Loucy (cell line): Measurements from ENCODE around the gene C3orf18.

Experiments
- H2AFZ ChIP-seq: fragments of 200-600 bp; sonication (generic); 2 replicates; pipeline ENCODE4 v1.6.0; 2016; ENCODE audit warnings: antibody characterized with exemption, mild to moderate bottlenecking, low read length, moderate library complexity
- H3F3A ChIP-seq: fragments of 200-600 bp; 2 replicates; pipeline ENCODE4 v1.6.0; 2016; ENCODE audit warnings: antibody characterized with exemption, low read depth, mild to moderate bottlenecking
- H3K27me3 ChIP-seq: fragments of 200-600 bp; sonication (generic); 2 replicates; pipeline ENCODE4 v1.6.1; 2014; ENCODE audit warnings: low read length, mild to moderate bottlenecking; ENCODE audit not compliant: insufficient read depth, poor library complexity, severe bottlenecking
- H3K36me3 ChIP-seq: fragments of 200-600 bp; sonication (generic); 2 replicates; pipeline ENCODE4 v1.6.1; 2016; ENCODE audit warnings: low read length; ENCODE audit not compliant: insufficient read depth
- H3K4me1 ChIP-seq: fragments of 200-600 bp; sonication (generic); 2 replicates; pipeline ENCODE4 v1.5.1; 2014; ENCODE audit warnings: low read length, mild to moderate bottlenecking; ENCODE audit not compliant: insufficient read depth, poor library complexity, severe bottlenecking
- H3K4me2 ChIP-seq: fragments of 200-600 bp; sonication (generic); 2 replicates; pipeline ENCODE4 v1.6.0; 2014; ENCODE audit warnings: antibody characterized with exemption, low read length, low read depth, mild to moderate bottlenecking; ENCODE audit not compliant: poor library complexity, severe bottlenecking
- H3K4me3 ChIP-seq: fragments of 200-600 bp; sonication (generic); 2 replicates; pipeline ENCODE4 v1.5.1; 2014; ENCODE audit warnings: low read length, mild to moderate bottlenecking, mixed read lengths; ENCODE audit not compliant: poor library complexity, severe bottlenecking
- H3K79me2 ChIP-seq: fragments of 200-600 bp; sonication (generic); 2 replicates; pipeline ENCODE4 v1.6.1; 2014; ENCODE audit warnings: low read length; ENCODE audit not compliant: insufficient read depth
- H3K9ac ChIP-seq: fragments of 200-600 bp; sonication (generic); 2 replicates; pipeline ENCODE4 v1.6.0; 2014; ENCODE audit warnings: mild to moderate bottlenecking, low read depth, low read length, moderate library complexity; ENCODE audit not compliant: poor library complexity, severe bottlenecking
- H3K9me2 ChIP-seq: fragments of 200-600 bp; sonication (generic); replicated peaks from 2 replicates; pipeline ENCODE4 v1.6.1; 2016; ENCODE audit warnings: low read depth, low read length, mixed read lengths
- H3K9me3 ChIP-seq: fragments of 200-600 bp; sonication (generic); 2 replicates; pipeline ENCODE4 v1.6.1; 2014; ENCODE audit warnings: mild to moderate bottlenecking, antibody characterized with exemption, low read length, low read depth; ENCODE audit not compliant: insufficient read depth
- H4K20me1 ChIP-seq: fragments of 200-600 bp; sonication (generic); 2 replicates; pipeline ENCODE4 v1.6.0; 2014; ENCODE audit warnings: antibody characterized with exemption, low read length, mild to moderate bottlenecking; ENCODE audit not compliant: insufficient read depth, poor library complexity, severe bottlenecking
- CTCF ChIP-seq: fragments of 200-600 bp; sonication (generic); conservative IDR thresholded peaks from 2 replicates; pipeline ENCODE4 v1.5.1; 2014; ENCODE audit warnings: mild to moderate bottlenecking, antibody characterized with exemption, low read length
- EZH2phosphoT487 ChIP-seq: fragments of 200-600 bp; IDR thresholded peaks from 2 replicates; pipeline ENCODE4 v1.6.1; 2018; ENCODE audit warnings: antibody characterized with exemption, mild to moderate bottlenecking, moderate library complexity, borderline replicate concordance

Gene C3orf18

GRCh38 chr3:50609763-50610085, 42.2 kb upstream of the C3orf18 start:
- Histone ChIP-seq H3K4me2 (no peak overlapping the region), H3K9ac (no peak overlapping the region), H3K9me3 (no peaks in the 10 kb centered on the region), H2AFZ (no peak overlapping the region), H3K79me2 (no peaks in the 10 kb centered on the region), H4K20me1 (no peaks in the 10 kb centered on the region), H3F3A (no peaks in the 10 kb centered on the region), H3K9me2 (no peaks in the 10 kb centered on the region), H3K4me1 (peaks cover 17% of the 10 kb centered on the region), H3K4me3 (no peak overlapping the region), H3K36me3 (no peaks in the 10 kb centered on the region), H3K27me3 (no peaks in the 10 kb centered on the region)
- TF ChIP-seq CTCF (no peak), EZH2phosphoT487 (no peak)

GRCh38 chr3:50609071-50609762, 41.7 kb upstream of the C3orf18 start:
- Histone ChIP-seq H3K4me1 (peaks cover 17% of the 10 kb centered on the region), H3F3A (no peaks in the 10 kb centered on the region), H3K9me2 (no peaks in the 10 kb centered on the region), H3K79me2 (no peaks in the 10 kb centered on the region), H3K4me3 (no peak overlapping the region), H3K9me3 (no peaks in the 10 kb centered on the region), H2AFZ (no peak overlapping the region), H4K20me1 (no peaks in the 10 kb centered on the region), H3K4me2 (no peak overlapping the region), H3K27me3 (no peaks in the 10 kb centered on the region), H3K36me3 (no peaks in the 10 kb centered on the region), H3K9ac (no peak overlapping the region)
- TF ChIP-seq EZH2phosphoT487, result no peak
- TF ChIP-seq CTCF, result no peak

- H3K9me3 ChIP-seq, result no peaks in the 10 kb centered on the region
- no peaks in the 10 kb centered on the region for H3K27me3 ChIP-seq
- H4K20me1 ChIP-seq, result no peaks in the 10 kb centered on the region
- H3K9ac ChIP-seq, result no peak overlapping the region
- H3K9me2 ChIP-seq, result no peaks in the 10 kb centered on the region
- no peak overlapping the region for H3K4me3 ChIP-seq
- no peaks in the 10 kb centered on the region for H3K79me2 ChIP-seq
- TF ChIP-seq EZH2phosphoT487, result no peak
- TF ChIP-seq CTCF, result no peak
- no peaks in the 10 kb centered on the region for H3K36me3 ChIP-seq
- no peak overlapping the region for H3K4me2 ChIP-seq
- H3K4me1 ChIP-seq, result peaks cover 17% of the 10 kb centered on the region
- H3F3A ChIP-seq, result no peaks in the 10 kb centered on the region
- no peak overlapping the region for H2AFZ ChIP-seq
These were observed 40.7 kb upstream of the C3orf18 start for GRCh38 chr3:50608278-50608677.
